PC-3 (cell line): ENCODE results near the gene TOP2A. TPM values are rescaled to one million over a fixed set of nuclear protein-coding genes. Genes with fewer than 3 reads are reported as not detected.
"Not testable (repeated sequence)": the region's sequence is repeated elsewhere in the genome, so short reads cannot be mapped to it uniquely, and the experiment has no call there.

Source experiments
- ATAC-seq: fragments of 200-7000 bp; cut with Tn5 transposase; 2 replicates; pipeline ENCODE4 v1.9.1; 2020; ENCODE audit warnings: mild to moderate bottlenecking, moderate library complexity
- BruUV-seq: library from RNA; stranded (reverse); fragments of 400-500 nt; replicated peaks from 2 replicates; lab custom pipeline; 2021; lab: Mats Ljungman, UMichigan
- CTCF ChIA-PET: fragments of 300-600 bp; sonication (Branson Sonifier 250); formaldehyde crosslinking; loops from one replicate; lab custom pipeline; 2022; ENCODE audit warnings: antibody characterized with exemption; lab: Charles Lee
- POLR2A ChIA-PET: fragments of 300-600 bp; sonication (Branson Sonifier 250); formaldehyde crosslinking; loops from one replicate; lab custom pipeline; 2022; ENCODE audit warnings: antibody characterized with exemption; ENCODE audit not compliant: unreplicated experiment; lab: Charles Lee
- DNase-seq: peaks from one replicate; pipeline ENCODE4 v3.0.0-alpha.2; 2015
- H2AFZ ChIP-seq: fragments of 300-600 bp; sonication (generic); 2 replicates; pipeline ENCODE4 v1.6.0; 2016; ENCODE audit warnings: antibody characterized with exemption, low read length
- H3F3A ChIP-seq: fragments of 300-600 bp; sonication (generic); one replicate; pipeline ENCODE4 v1.6.0; 2017; ENCODE audit warnings: antibody characterized with exemption, low read length, control low read depth, mild to moderate bottlenecking; ENCODE audit not compliant: unreplicated experiment
- H3K27ac ChIP-seq: fragments of 300-600 bp; sonication (generic); 2 replicates; pipeline ENCODE4 v1.5.1; 2016; ENCODE audit warnings: mild to moderate bottlenecking, low read length
- H3K27me3 ChIP-seq: fragments of 300-600 bp; sonication (generic); 2 replicates; pipeline ENCODE4 v1.6.1; 2016; ENCODE audit warnings: low read length, mixed read lengths
- H3K36me3 ChIP-seq: fragments of 300-600 bp; sonication (generic); 2 replicates; pipeline ENCODE4 v1.6.1; 2016; ENCODE audit warnings: low read depth, mixed run types, low read length, mixed read lengths
- H3K4me1 ChIP-seq: fragments of 300-600 bp; sonication (generic); 2 replicates; pipeline ENCODE4 v1.5.1; 2016; ENCODE audit warnings: low read length; ENCODE audit not compliant: insufficient read depth
- H3K4me2 ChIP-seq: fragments of 300-600 bp; sonication (generic); 2 replicates; pipeline ENCODE4 v1.6.0; 2016; ENCODE audit warnings: low read length
- H3K4me3 ChIP-seq: fragments of 300-600 bp; sonication (generic); 2 replicates; pipeline ENCODE4 v1.5.1; 2016; ENCODE audit warnings: mild to moderate bottlenecking, low read length, mixed read lengths
- H3K79me2 ChIP-seq: fragments of 300-600 bp; sonication (generic); 2 replicates; pipeline ENCODE4 v1.6.1; 2017; ENCODE audit warnings: low read length, mixed read lengths
- H3K9ac ChIP-seq: fragments of 300-600 bp; sonication (generic); 2 replicates; pipeline ENCODE4 v1.6.0; 2016; ENCODE audit warnings: mild to moderate bottlenecking, low read length
- H3K9me2 ChIP-seq: fragments of 300-600 bp; sonication (generic); replicated peaks from 2 replicates; pipeline ENCODE4 v1.6.1; 2016; ENCODE audit warnings: mixed run types, low read length, mixed read lengths
- H3K9me3 ChIP-seq: fragments of 300-600 bp; sonication (generic); 2 replicates; pipeline ENCODE4 v1.6.1; 2016; ENCODE audit warnings: low read length, mixed read lengths
- H4K20me1 ChIP-seq: fragments of 300-600 bp; sonication (generic); 2 replicates; pipeline ENCODE4 v1.6.1; 2016; ENCODE audit warnings: low read length, mixed read lengths
- EZH2 ChIP-seq: fragments of 300-600 bp; sonication (generic); IDR thresholded peaks from one replicate; pipeline ENCODE4 v1.6.1; 2017; ENCODE audit warnings: antibody characterized with exemption, mild to moderate bottlenecking, low read length; ENCODE audit not compliant: unreplicated experiment
- EZH2phosphoT487 ChIP-seq: fragments of 300-600 bp; sonication (generic); IDR thresholded peaks from 2 replicates; pipeline ENCODE4 v1.6.1; 2018; ENCODE audit warnings: mild to moderate bottlenecking, antibody characterized with exemption, low read length, borderline replicate concordance
- intact Hi-C: fragments of 100-400 bp; cut with micrococcal nuclease; formaldehyde crosslinking; loops from 2 replicates; pipeline ENCODE4 v1.9.0; 2023
- total RNA-seq: library from RNA; depleted of rRNA; stranded (reverse); fragments of >200 nt; gene quantifications from 2 replicates; pipeline ENCODE4 v1.2.3, GENCODE V29; 2014
- TF ChIP-seq, protein P1 (sequence below): fragments of 300-600 bp; sonication (generic); conservative IDR thresholded peaks from 2 replicates; pipeline ENCODE4 v1.5.1; 2017; ENCODE audit warnings: antibody characterized with exemption, low read depth, mild to moderate bottlenecking, low read length

The TOP2A gene
- total RNA-seq, 1 experiment from 2014 or later: 104 TPM

DNA sequence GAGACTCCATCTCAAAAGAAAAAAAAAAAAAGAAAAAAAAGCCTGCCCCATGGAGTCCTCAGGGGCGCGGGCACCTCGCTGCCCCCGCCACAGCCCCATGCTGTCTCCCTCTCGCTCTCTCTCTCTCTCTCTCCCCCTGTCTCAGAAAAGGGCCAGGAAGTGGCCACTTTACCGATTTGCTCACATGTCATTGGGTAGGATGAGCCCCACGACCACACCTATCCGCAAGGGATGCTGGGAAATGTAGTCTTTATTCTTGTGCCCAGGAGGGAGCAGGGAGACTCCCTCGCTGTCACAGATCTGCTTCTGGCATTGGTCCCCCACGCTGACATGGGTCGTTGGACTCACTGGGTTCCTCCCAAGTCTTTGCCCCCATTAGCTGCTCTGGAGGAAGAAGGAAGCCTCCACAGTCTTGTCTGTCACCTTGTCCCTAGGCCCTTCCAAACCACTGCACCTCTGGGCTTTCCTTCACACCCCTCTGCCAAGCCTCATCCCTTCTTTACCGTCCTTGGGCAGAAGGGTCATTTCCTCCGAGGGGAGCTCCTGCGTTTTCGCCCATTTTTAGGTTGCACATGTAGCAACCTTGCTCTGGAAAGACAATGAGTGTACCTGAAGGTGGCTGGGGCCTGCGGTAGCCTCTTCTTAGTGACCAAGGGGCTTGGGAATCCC, 46.3 kb downstream of the TOP2A start:
- no TSS peak for BruUV-seq
- Histone ChIP-seq H3K4me2 (no peak overlapping the region), H4K20me1 (no peaks in the 10 kb centered on the region), H3K9me3 (no peaks in the 10 kb centered on the region), H3K27ac (no peak overlapping the region), H3K79me2 (no peaks in the 10 kb centered on the region), H3K4me3 (no peak overlapping the region), H3K4me1 (no peaks in the 10 kb centered on the region), H2AFZ (no peak overlapping the region), H3K9ac (no peak overlapping the region), H3F3A (no peaks in the 10 kb centered on the region), H3K27me3 (no peaks in the 10 kb centered on the region), H3K9me2 (no peaks in the 10 kb centered on the region), H3K36me3 (no peaks in the 10 kb centered on the region)
- ChIA-PET CTCF (no interaction called here), POLR2A (no interaction called here)
- DNase-seq: no peak
- ATAC-seq: no peak
- intact Hi-C loops: no loop called here
- TF ChIP-seq, protein P1, sequence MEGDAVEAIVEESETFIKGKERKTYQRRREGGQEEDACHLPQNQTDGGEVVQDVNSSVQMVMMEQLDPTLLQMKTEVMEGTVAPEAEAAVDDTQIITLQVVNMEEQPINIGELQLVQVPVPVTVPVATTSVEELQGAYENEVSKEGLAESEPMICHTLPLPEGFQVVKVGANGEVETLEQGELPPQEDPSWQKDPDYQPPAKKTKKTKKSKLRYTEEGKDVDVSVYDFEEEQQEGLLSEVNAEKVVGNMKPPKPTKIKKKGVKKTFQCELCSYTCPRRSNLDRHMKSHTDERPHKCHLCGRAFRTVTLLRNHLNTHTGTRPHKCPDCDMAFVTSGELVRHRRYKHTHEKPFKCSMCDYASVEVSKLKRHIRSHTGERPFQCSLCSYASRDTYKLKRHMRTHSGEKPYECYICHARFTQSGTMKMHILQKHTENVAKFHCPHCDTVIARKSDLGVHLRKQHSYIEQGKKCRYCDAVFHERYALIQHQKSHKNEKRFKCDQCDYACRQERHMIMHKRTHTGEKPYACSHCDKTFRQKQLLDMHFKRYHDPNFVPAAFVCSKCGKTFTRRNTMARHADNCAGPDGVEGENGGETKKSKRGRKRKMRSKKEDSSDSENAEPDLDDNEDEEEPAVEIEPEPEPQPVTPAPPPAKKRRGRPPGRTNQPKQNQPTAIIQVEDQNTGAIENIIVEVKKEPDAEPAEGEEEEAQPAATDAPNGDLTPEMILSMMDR: no peak
- TF ChIP-seq EZH2: no peak
- no peak for TF ChIP-seq EZH2phosphoT487

GRCh38 chr17:40369923-40370322, 47.8 kb downstream of the TOP2A start:
- BruUV-seq: no TSS peak
- Histone ChIP-seq H3K27ac (no peak overlapping the region), H3K4me2 (no peak overlapping the region), H3F3A (no peaks in the 10 kb centered on the region), H3K79me2 (no peaks in the 10 kb centered on the region), H3K9ac (no peak overlapping the region), H2AFZ (no peak overlapping the region), H4K20me1 (no peaks in the 10 kb centered on the region), H3K9me3 (no peaks in the 10 kb centered on the region), H3K9me2 (no peaks in the 10 kb centered on the region), H3K27me3 (no peaks in the 10 kb centered on the region), H3K4me3 (no peak overlapping the region), H3K4me1 (no peaks in the 10 kb centered on the region), H3K36me3 (no peaks in the 10 kb centered on the region)
- intact Hi-C loops: no loop called here
- DNase-seq (no peak), ATAC-seq (no peak)
- no peak for TF ChIP-seq EZH2
- TF ChIP-seq EZH2phosphoT487: no peak
- TF ChIP-seq, protein P1: no peak
- CTCF ChIA-PET: no interaction called here
- POLR2A ChIA-PET: no interaction called here

DNA sequence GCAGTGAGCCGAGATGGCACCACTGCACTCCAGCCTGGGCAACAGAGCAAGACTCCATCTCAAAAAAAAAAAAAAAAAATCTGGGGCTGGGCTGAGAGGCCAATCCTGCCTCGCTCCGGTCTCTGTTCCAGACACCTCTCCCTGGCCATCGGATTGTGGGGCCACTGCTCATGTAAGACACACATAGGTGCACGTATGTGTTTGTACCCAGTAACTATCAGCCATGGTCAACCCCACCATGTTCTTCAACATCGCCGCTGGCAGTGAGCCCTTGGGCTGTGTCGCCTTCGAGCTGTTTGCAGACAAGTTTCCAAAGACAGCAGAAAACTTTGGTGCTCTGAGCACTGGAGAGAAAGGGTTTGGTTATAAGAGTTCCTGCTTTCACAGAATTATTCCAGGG, 50.0 kb downstream of the TOP2A start:
- H4K20me1 ChIP-seq, H3K4me2 ChIP-seq, BruUV-seq, H3K36me3 ChIP-seq, H3K27me3 ChIP-seq, POLR2A ChIA-PET, H3K4me3 ChIP-seq, intact Hi-C loops, ATAC-seq, H2AFZ ChIP-seq, H3K4me1 ChIP-seq, H3K9me3 ChIP-seq, H3K9me2 ChIP-seq, H3F3A ChIP-seq, DNase-seq, H3K9ac ChIP-seq, H3K27ac ChIP-seq, CTCF ChIA-PET, H3K79me2 ChIP-seq: not testable (repeated sequence)
